Measurements from ENCODE around the gene INPP5F. TPM values are rescaled to one million over a fixed set of nuclear protein-coding genes. Genes with fewer than 3 reads are reported as not detected.

Gene INPP5F
- total and polyA plus RNA-seq, 2 experiments from 2014 or later, result 41.4 to 86.0 TPM

DNA sequence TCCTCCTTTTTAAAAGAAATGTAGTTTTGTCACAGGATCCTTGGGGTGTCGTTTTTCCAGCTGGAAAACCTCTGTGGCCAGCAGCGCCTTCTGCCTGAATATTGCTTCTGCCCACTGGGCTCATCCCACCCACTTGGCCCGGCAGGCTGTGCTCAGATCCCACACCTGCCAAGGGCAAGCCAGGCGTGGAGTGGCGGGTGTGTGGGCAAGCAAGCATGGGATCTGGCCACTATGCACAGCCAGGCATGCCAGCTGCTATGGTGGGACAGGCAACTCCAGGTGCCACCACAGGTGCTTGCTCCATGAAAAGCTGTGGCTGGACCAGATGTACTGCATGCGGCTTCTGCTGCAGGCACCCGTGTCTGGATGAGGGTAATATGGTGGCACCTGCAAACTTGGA is 31.2 kb upstream of the INPP5F start:
- Histone ChIP-seq H3K27ac (ENCODE audit: low read depth) (no peak overlapping the region), H3K36me3 (ENCODE audit: insufficient read depth) (no peaks in the 10 kb centered on the region), H3F3A (replicated peaks; ENCODE audit: low read depth) (no peaks in the 10 kb centered on the region), H3K4me2 (no peak overlapping the region), H4K20me1 (replicated peaks; ENCODE audit: insufficient read depth) (no peaks in the 10 kb centered on the region), H3K27me3 (ENCODE audit: insufficient read depth) (no peaks in the 10 kb centered on the region), H3K4me3 (no peak overlapping the region), H2AFZ (no peak overlapping the region), H3K9me2 (ENCODE audit: insufficient read depth) (0 out of 2 replicates have a peak, but pooled peaks cover 4% of the 10 kb centered on the region), H3K79me2 (replicated peaks; ENCODE audit: insufficient read depth) (no peaks in the 10 kb centered on the region), H3K4me1 (ENCODE audit: insufficient read depth) (no peaks in the 10 kb centered on the region)
- Mint-ChIP-seq H3K4me3 (no peak overlapping the region), H3K4me1 (peaks cover 7% of the 10 kb centered on the region), H3K36me3 (ENCODE audit: low read depth) (no peaks in the 10 kb centered on the region; the same call in 2 of the 3 replicates), H3K27me3 (ENCODE audit: insufficient read depth, low read depth, poor library complexity) (no peaks in the 10 kb centered on the region), H3K27ac (no peak overlapping the region), H3K9me3 (peaks cover 13% of the 10 kb centered on the region)
- DNase-seq (ENCODE audit: low spot score) (no peak), ATAC-seq (no peak)
- TF ChIP-seq, protein P1, sequence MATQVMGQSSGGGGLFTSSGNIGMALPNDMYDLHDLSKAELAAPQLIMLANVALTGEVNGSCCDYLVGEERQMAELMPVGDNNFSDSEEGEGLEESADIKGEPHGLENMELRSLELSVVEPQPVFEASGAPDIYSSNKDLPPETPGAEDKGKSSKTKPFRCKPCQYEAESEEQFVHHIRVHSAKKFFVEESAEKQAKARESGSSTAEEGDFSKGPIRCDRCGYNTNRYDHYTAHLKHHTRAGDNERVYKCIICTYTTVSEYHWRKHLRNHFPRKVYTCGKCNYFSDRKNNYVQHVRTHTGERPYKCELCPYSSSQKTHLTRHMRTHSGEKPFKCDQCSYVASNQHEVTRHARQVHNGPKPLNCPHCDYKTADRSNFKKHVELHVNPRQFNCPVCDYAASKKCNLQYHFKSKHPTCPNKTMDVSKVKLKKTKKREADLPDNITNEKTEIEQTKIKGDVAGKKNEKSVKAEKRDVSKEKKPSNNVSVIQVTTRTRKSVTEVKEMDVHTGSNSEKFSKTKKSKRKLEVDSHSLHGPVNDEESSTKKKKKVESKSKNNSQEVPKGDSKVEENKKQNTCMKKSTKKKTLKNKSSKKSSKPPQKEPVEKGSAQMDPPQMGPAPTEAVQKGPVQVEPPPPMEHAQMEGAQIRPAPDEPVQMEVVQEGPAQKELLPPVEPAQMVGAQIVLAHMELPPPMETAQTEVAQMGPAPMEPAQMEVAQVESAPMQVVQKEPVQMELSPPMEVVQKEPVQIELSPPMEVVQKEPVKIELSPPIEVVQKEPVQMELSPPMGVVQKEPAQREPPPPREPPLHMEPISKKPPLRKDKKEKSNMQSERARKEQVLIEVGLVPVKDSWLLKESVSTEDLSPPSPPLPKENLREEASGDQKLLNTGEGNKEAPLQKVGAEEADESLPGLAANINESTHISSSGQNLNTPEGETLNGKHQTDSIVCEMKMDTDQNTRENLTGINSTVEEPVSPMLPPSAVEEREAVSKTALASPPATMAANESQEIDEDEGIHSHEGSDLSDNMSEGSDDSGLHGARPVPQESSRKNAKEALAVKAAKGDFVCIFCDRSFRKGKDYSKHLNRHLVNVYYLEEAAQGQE (IDR thresholded peaks at IDR 0.05; ENCODE audit: unreplicated experiment), result no peak
- no peak for TF ChIP-seq STAT1 (IDR thresholded peaks at IDR 0.05; ENCODE audit: unreplicated experiment)
- TF ChIP-seq ZNF114 (CRISPR knock-in tag; IDR thresholded peaks at IDR 0.05), result no peak
- TF ChIP-seq, protein P2, sequence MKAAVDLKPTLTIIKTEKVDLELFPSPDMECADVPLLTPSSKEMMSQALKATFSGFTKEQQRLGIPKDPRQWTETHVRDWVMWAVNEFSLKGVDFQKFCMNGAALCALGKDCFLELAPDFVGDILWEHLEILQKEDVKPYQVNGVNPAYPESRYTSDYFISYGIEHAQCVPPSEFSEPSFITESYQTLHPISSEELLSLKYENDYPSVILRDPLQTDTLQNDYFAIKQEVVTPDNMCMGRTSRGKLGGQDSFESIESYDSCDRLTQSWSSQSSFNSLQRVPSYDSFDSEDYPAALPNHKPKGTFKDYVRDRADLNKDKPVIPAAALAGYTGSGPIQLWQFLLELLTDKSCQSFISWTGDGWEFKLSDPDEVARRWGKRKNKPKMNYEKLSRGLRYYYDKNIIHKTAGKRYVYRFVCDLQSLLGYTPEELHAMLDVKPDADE (IDR thresholded peaks at IDR 0.05), result no peak
- TF ChIP-seq, protein P3, sequence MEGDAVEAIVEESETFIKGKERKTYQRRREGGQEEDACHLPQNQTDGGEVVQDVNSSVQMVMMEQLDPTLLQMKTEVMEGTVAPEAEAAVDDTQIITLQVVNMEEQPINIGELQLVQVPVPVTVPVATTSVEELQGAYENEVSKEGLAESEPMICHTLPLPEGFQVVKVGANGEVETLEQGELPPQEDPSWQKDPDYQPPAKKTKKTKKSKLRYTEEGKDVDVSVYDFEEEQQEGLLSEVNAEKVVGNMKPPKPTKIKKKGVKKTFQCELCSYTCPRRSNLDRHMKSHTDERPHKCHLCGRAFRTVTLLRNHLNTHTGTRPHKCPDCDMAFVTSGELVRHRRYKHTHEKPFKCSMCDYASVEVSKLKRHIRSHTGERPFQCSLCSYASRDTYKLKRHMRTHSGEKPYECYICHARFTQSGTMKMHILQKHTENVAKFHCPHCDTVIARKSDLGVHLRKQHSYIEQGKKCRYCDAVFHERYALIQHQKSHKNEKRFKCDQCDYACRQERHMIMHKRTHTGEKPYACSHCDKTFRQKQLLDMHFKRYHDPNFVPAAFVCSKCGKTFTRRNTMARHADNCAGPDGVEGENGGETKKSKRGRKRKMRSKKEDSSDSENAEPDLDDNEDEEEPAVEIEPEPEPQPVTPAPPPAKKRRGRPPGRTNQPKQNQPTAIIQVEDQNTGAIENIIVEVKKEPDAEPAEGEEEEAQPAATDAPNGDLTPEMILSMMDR (conservative IDR thresholded peaks at IDR 0.05; ENCODE audit: low read depth in 2 of 2), result no peak
- TF ChIP-seq EZH2phosphoT487 (IDR thresholded peaks at IDR 0.05; ENCODE audit: unreplicated experiment), result no peak
- TF ChIP-seq ZNF331 (CRISPR knock-in tag; IDR thresholded peaks at IDR 0.05; ENCODE audit: low read depth), result no peak
- no peak for TF ChIP-seq NANOG (IDR thresholded peaks at IDR 0.05; ENCODE audit: borderline replicate concordance)
- no peak for TF ChIP-seq CREB1 (CRISPR knock-in tag; IDR thresholded peaks at IDR 0.05; ENCODE audit: low read depth)
